Hindlimb muscle (tissue), 1 donor: ENCODE measurements around the gene FYN. TPM values are rescaled to one million over a fixed set of nuclear protein-coding genes. Genes with fewer than 3 reads are reported as not detected.
"Not testable (repeated sequence)": the region's sequence is repeated elsewhere in the genome, so short reads cannot be mapped to it uniquely, and the experiment has no call there.

Experiments used
- DNase-seq: peaks from one replicate; pipeline ENCODE4 v3.0.0-alpha.2; 2013
- polyA plus RNA-seq: library from polyadenylated mRNA; unstranded; fragments of 120-200 nt; gene quantifications from one replicate; pipeline ENCODE4 v1.2.1, GENCODE V29; 2013; ENCODE audit not compliant: insufficient read length

FYN gene
- polyA plus RNA-seq, 1 donor: 152 TPM

GRCh38 chr6:111788379-111789276 lies 84.6 kb downstream of the FYN start:
- no peak for DNase-seq

- DNase-seq: not testable (repeated sequence)
Measured at GRCh38 chr6:111786151-111786550, 87.1 kb downstream of the FYN start.

- no peak for DNase-seq
Measured at GRCh38 chr6:111784433-111784832, 88.8 kb downstream of the FYN start.

GRCh38 chr6:111782887-111783466 lies 90.3 kb downstream of the FYN start:
- no peak for DNase-seq

- no peak for DNase-seq
Measured at GRCh38 chr6:111782192-111782809, 91.0 kb downstream of the FYN start.

- DNase-seq: no peak
Measured at GRCh38 chr6:111781041-111781708, 92.1 kb downstream of the FYN start.

- DNase-seq: no peak
Measured at GRCh38 chr6:111780393-111780792, 92.9 kb downstream of the FYN start.

GRCh38 chr6:111779660-111780059 lies 93.6 kb downstream of the FYN start:
- DNase-seq: no peak

GRCh38 chr6:111779031-111779430 lies 94.2 kb downstream of the FYN start:
- no peak for DNase-seq

GRCh38 chr6:111777357-111777756 lies 95.9 kb downstream of the FYN start:
- no peak for DNase-seq

- DNase-seq: no peak
Measured at GRCh38 chr6:111776236-111777221, 96.7 kb downstream of the FYN start.

- DNase-seq: no peak
Measured at GRCh38 chr6:111775145-111775922, 97.9 kb downstream of the FYN start.

GRCh38 chr6:111774346-111774703 lies 98.9 kb downstream of the FYN start:
- DNase-seq: no peak

- DNase-seq: no peak
Measured at GRCh38 chr6:111773501-111774345, 99.5 kb downstream of the FYN start.

- DNase-seq: no peak
Measured at GRCh38 chr6:111772381-111772780, 100.9 kb downstream of the FYN start.

GRCh38 chr6:111771629-111772028 lies 101.6 kb downstream of the FYN start:
- no peak for DNase-seq

- DNase-seq: no peak
Measured at GRCh38 chr6:111771094-111771432, 102.2 kb downstream of the FYN start.

- no peak for DNase-seq
Measured at GRCh38 chr6:111770263-111771093, 102.8 kb downstream of the FYN start.
